NAMALWA (cell line): ENCODE results near the gene UVRAG.

Experiments
- DNase-seq: peaks from one replicate; pipeline ENCODE4 v3.0.0-alpha.2; 2015; ENCODE audit warnings: low spot score

UVRAG gene

GRCh38 chr11:75814677-75815344, at the start of gene UVRAG:
UVRAG (plus strand) TSS chr11:75815210; CDS start chr11:75815408, 198 bp downstream.
- DNase-seq, result peak; percentile 99

DNA sequence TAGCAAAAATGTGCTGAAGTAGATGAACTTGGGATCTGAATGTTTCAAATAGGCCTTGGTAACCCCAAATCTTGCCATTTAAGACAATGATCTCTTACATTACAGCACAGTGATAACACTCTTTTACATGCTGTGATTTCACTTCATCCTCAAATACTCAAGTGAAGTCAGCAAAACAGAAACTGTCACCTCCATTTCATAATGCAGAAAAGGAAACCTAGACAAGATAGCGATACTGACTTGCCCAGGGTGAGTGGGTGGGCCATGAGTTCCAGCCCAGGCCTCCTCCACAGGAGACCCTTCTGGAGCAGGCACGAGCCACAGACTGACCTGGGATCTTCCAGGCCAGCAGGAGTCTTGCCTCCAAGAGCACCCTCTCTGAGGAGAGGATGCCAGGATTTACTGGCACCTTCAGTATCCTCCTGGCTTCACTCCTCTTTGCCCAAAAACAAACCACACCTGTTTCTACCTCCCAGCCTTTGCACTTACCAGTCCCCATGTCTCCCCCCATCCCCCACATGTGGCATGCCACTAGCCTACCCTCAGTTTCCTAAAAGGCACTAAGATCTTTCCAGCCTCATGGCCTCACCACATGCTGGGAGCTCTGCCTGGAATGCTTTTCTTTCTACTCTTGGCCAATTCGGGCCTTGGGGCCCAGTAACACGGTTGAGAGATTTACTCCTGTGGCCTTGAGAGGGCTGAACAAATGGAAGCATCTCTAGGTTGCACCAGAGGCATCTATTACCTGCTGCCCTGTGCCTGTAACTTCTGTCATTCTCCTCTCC, 48.4 kb upstream of the UVRAG start:
- no peak for DNase-seq

DNA sequence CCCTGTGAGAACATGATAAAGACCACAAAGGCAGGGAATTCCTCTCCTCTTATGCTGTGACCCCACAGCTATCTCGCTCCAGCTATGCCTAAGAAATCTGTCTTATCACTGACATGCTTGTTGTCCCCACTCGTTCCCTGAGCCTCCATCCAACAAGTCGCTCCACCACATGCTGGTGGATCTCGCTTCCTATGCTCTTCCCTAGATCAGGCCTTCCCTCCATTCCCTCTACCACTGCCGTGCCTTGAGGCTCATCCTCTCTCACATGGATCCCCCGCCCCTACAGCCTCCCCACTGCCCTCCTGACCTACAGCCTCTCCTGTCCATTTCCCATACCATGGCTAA, 47.8 kb upstream of the UVRAG start:
- DNase-seq, result no peak

DNA sequence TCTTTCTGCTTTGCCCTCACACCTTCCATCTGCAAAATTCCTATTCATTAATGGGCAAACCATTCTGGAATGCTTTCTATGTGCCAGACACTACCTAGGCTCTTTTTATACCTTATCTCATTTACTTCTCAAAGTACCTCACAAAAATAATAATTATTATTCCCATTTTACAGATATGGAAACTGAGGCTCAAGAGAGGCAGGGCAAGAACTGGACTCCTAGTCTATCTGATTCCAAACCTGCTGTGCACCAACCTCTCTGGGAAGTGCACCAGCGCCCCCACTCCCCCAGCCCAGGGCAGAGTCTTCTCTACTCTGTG, 47.3 kb upstream of the UVRAG start:
- DNase-seq, result no peak

DNA sequence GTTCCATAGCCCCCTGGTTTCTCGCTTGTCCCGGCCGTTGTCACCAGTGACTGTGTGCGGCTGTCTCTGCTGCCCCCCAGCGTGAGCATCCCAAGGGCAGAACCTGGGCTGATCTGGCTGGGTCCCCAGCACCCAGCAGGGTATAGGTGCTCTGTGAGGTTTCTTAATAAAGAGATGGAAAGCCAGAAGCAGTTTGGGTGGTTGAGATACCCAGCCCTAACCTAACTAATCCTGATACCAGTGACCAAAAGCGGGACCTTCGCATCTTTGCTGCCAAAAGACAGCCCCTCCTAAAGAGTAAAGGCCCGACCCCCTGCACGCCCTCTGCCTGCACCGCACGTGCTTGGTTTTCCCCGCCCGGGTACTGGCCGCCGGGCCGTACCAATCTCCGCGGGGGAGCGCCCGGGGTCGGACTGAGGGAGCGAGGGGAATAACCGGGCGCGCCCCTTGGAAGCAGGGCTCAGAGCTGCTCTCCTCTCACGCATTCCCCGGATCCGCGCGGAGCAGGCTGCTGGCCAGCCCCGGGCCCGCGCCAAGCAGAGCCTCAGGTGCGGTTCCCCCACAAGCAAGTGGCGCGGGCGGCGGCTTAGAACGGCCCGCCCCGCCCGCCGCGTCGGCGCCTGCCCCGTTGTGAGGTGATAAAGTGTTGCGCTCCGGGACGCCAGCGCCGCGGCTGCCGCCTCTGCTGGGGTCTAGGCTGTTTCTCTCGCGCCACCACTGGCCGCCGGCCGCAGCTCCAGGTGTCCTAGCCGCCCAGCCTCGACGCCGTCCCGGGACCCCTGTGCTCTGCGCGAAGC, 46.7 kb upstream of the UVRAG start, which contains the start of gene DGAT2:
Gene DGAT2 (plus strand): TSS at position 667 of the 797 bp plus-strand sequence. CDS start 214 bp downstream, outside the sequence.
- DNase-seq, result peak; percentile 85

DNA sequence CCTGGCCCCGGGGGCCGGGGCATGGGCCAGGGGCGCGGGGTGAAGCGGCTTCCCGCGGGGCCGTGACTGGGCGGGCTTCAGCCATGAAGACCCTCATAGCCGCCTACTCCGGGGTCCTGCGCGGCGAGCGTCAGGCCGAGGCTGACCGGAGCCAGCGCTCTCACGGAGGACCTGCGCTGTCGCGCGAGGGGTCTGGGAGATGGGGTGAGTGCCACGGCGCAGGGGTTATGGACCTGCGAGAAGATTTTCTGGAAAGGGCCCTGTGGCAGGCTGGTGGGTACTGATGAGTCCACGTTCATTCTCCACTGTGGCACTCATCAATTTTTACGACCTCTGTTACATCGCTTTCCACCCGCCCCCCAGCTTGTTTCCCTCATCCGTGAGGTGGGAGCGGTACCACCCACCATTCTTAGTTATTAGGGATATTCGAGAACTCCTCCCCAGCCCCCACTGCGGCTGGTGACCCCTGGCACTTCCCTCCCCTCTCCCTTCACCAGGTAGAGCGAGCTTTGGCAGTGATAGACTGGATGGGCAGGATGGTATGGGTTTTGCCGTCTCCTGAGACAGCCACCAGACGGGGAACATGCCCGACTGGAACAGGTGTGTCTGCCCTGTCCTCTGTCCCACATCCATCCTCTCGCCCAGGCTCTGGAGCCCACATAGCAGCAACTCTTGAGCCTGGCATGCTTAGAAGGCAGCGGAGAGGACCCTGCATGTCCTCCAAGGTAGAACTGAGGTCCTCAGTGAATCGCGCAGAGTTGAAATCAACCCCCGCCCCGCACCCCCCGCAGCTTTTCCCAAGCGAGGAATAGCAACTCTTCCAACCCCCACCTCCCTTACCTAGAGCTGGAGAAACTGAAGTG, 45.9 kb upstream of the UVRAG start:
- DNase-seq, result no peak

GRCh38 chr11:75770102-75770501, 44.9 kb upstream of the UVRAG start:
- DNase-seq, result peak; percentile 37

DNA sequence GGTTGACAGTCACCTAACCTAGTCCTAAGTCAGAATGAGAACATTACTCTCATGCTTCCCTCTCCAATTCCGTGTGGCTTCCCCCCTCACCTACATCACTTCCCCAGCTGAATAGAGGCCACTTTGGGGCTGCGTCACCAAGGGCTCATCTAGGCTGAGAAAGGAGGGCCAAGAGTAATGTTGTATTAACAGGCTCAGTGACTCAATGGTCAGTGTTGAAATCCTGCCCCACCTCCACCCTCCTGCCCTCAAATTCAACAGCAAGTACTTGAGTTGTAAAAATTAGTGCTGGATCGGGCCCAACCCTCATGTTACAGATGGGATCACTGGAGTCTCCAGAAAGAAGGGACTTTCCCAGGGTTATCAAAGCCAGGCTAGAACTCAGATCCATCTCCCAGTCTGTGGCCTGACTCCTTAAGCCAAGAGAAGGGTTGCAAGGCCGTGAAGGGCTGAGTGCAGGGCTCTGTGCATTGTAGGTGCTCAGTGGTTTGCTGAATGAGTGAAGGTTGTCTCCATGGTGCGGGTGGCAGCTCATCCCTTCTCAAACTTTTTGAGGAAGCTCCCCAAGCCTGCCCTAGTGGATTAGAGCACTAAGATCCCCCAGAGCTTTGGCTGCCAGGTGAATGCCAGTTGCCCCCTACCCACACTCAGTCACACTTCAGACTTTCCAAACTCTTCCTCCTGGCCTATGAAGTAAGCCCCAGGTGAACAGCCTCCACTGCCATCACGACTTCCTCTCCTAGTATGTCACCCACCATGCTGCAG, 43.2 kb upstream of the UVRAG start:
- DNase-seq, result no peak

- peak; percentile 79 for DNase-seq
Observed at GRCh38 chr11:75773595-75774353, 41.2 kb upstream of the UVRAG start.

GRCh38 chr11:75775056-75775455, 40.0 kb upstream of the UVRAG start:
- no peak for DNase-seq

DNA sequence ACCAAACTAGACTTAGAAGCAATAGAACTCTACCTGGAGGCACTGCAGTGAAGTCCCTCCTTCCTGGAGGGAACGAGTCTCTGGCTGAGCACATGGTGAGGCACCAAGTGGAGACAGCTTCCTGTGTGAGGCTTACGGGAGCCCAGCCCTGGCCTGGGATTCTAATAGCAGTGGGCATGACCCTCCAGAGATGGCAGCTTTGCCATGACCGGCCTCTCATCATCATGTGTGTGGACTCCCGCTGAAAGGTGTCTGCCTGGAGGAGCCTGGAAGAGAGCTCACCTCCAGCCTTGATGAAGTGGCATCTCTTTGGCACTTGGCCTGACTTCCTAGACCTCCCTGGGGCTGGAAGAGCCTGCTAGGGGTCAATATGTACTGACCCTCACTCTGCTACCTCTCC, 38.5 kb upstream of the UVRAG start:
- no peak for DNase-seq

DNA sequence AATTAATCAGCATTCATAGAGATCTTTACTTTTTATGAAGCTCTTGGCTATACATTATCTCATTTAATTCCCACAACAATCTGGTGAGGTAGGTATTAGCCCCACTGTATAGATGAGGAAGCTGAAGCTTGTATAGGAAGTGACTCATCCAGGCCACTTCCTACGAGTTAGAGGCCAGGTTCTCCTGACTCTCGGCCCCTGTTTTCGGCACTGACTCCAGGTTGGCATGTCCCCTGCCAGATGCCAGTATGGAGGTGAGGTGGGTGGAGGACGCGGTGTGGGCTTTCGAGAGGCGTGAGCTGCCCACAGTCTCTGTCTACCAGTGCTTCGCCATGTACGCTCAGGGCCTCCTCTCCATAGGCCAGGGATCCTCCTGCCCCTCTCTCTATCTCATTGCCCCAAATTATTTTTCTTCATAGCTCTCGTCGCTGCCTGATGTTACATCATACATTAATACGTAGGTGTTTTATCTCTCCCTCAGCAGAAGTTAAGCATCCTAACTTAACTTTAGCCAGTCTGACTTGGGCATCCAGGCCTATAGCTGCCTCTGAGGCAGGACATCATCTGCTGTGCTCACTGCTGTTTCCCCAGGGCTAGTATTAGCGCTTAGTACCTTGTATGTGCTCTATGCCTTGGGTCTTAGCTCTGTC, 37.4 kb upstream of the UVRAG start:
- DNase-seq, result no peak

DNA sequence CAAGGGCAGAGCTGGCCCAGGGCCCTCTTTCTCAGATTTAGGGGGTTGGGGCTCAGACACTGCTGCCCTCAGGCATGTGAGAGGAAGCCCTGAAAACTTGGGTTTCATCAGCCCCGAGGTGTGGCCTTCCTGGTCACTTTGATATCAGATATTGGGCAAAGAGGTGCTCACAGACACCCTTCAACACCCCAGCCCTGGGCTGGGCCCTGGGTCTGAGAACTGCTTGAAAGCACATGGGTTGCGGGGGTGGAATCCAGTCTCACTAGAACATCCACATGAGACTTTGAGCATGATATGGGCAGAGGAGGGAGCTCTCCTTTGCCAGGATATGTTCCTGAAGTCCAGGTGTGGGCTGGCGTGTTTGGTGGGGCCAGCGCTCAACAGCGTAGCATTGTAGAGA, 36.0 kb upstream of the UVRAG start:
- no peak for DNase-seq

GRCh38 chr11:75779960-75780359, 35.0 kb upstream of the UVRAG start:
- no peak for DNase-seq

DNA sequence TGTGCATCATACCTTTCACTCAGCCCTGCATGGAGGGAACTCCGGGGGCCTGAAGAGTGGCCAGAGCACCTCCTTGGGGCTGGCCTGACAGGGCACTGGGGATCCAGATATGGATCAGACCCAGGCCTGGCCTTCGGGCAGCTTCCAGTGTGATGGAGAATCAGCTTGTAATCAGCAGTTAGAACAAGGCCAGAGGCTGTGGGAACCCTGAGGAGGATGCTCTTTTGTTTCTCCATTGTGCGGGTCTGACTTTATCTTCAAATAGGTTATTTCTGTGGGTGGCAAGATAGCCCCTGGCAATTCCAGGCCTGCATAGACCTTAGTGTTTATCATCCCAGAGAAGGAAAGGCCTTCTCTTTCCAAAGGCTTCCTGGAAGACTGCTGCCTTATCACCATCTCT, 34.1 kb upstream of the UVRAG start:
- DNase-seq, result no peak

DNA sequence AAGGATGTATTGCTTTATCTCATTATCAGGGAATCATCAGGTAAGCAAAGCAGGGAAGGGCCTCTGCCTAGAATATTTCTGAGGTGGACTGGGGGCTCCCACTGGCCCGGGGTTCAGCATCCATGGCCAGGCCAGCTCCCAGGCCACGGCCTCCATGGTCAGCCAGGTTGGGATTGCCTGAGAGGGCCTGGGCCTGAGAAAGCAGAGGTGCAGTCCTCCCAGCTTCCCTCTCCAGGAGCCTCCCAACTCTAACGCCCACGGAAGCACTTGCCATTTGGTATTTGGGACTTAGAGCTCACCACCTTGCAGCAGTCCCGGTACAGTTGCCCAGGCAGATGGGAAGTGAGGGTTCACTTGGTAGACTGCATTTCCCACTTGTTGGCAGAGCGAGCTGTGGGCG, 33.7 kb upstream of the UVRAG start:
- DNase-seq, result no peak

GRCh38 chr11:75781831-75782230, 33.2 kb upstream of the UVRAG start:
- DNase-seq, result no peak

- no peak for DNase-seq
Observed at GRCh38 chr11:75782540-75783263, 32.3 kb upstream of the UVRAG start.

- DNase-seq, result no peak
Observed at GRCh38 chr11:75783416-75784084, 31.5 kb upstream of the UVRAG start.
